GM18502 (cell line): ENCODE data around the gene NDOR1.
A peak's percentile ranks its signal among the peaks of the same experiment; 100 is the strongest.
"Not testable (repeated sequence)": the region's sequence is repeated elsewhere in the genome, so short reads cannot be mapped to it uniquely, and the experiment has no call there.

Source experiments
- ATAC-seq: cut with Tn5 transposase; IDR thresholded peaks from one replicate; pipeline ENCODE4 v1.9.1; 2021; ENCODE audit warnings: mild to moderate bottlenecking; ENCODE audit not compliant: unreplicated experiment, poor library complexity

The NDOR1 gene

GRCh38 chr9:137228968-137229896 is 23.7 kb downstream of the NDOR1 start:
- ATAC-seq: no peak

- no peak for ATAC-seq
Observed at GRCh38 chr9:137229903-137230704, 24.6 kb downstream of the NDOR1 start.

- ATAC-seq: no peak
Observed at GRCh38 chr9:137230705-137231371, 25.3 kb downstream of the NDOR1 start, which contains the start of gene SLC34A3. SLC34A3 (plus strand) TSS chr9:137230901; CDS start chr9:137231703, 802 bp downstream.

GRCh38 chr9:137231372-137232039 is 26.0 kb downstream of the NDOR1 start:
- no peak for ATAC-seq

GRCh38 chr9:137232101-137232500 is 26.6 kb downstream of the NDOR1 start:
- no peak for ATAC-seq

- ATAC-seq: no peak
Observed at GRCh38 chr9:137232510-137232909, 27.0 kb downstream of the NDOR1 start.

- ATAC-seq: no peak
Observed at GRCh38 chr9:137233143-137233980, 27.9 kb downstream of the NDOR1 start.

- ATAC-seq: no peak
Observed at GRCh38 chr9:137234055-137234697, 28.7 kb downstream of the NDOR1 start.

GRCh38 chr9:137234758-137235423 is 29.4 kb downstream of the NDOR1 start:
- no peak for ATAC-seq

- no peak for ATAC-seq
Observed at GRCh38 chr9:137235424-137236237, 30.1 kb downstream of the NDOR1 start.

GRCh38 chr9:137236238-137236935 is 30.9 kb downstream of the NDOR1 start:
- no peak for ATAC-seq

GRCh38 chr9:137236936-137237421 is 31.5 kb downstream of the NDOR1 start:
- ATAC-seq: no peak

GRCh38 chr9:137237759-137238726 is 32.5 kb downstream of the NDOR1 start:
- ATAC-seq: no peak

GRCh38 chr9:137239541-137240200 is 34.2 kb downstream of the NDOR1 start:
- ATAC-seq: not testable (repeated sequence)

GRCh38 chr9:137240318-137240840 is 34.9 kb downstream of the NDOR1 start:
- ATAC-seq: peak; percentile 26
